ENCODE measurements around the gene TMEM131.

GRCh38 chr2:97928591-97928990 lies 67.2 kb downstream of the TMEM131 start:
- TF ChIP-seq CTCF (conservative IDR thresholded peaks at IDR 0.05; ENCODE audit: low read depth, low read length) (no peak), EZH2 (IDR thresholded peaks at IDR 0.05; ENCODE audit: borderline replicate concordance, low read depth, low read length, poor library complexity, severe bottlenecking) (no peak)
